Ramos (cell line): ENCODE results near the gene CSMD2.

Source experiments
- in situ Hi-C: fragments of 300-500 bp; cut with MboI; formaldehyde crosslinking; loops from one replicate; pipeline ENCODE4 v1.14.3; 2022; ENCODE audit warnings: low sequenced_read_pairs; ENCODE audit not compliant: unreplicated experiment

CSMD2 gene

GRCh38 chr1:33601751-33602150, 563.3 kb downstream of the CSMD2 start:
- in situ Hi-C loops: no loop called here

DNA sequence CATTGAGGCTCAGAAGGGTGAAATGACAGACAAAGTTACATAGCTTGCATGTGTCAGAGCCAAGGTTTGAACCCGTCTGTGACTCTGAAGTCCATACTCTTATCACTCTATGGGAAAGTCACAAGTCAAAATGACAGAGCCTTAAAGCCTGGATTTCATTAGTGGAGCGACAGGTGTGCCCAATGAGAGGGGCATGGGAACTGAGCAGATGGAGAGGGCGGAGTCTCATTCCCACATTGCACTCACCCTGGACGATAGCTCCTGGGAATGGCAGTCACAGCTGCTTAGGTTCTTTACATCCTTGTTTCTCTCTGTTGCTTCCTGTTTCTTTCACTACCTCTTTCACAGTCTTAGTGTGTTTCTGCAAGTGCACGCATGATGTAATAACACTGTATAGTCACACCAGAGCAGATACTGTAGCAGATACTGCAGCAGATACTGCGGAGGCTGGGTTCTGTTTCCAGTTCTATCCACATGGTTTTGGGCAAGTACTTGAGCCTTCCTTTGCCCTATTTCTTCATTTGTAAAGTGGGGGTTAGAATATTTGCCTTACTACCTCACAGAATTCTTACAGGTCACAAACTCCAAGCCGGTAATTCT, 565.4 kb downstream of the CSMD2 start:
- in situ Hi-C loops: no loop called here

DNA sequence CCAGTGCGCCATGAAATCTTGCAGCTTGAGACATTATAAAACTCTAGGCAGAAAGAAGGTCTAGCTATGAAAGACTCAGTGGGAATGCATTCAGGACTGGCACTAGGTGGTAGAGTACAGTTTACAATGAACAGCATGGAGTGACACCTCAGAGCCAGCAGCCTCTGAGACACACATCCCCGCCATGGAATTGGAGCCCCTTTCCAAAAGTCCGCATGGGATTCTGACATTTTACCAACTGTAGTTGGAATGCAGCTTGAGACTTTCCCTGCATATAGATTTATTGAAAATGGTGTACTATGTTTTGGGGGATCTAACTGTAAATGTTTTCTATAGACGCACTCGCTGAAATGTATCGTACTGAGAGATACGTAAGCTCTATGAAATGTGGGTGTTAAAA, 576.3 kb downstream of the CSMD2 start:
- in situ Hi-C loops: no loop called here

- in situ Hi-C loops: no loop called here
These were observed 578.2 kb downstream of the CSMD2 start for GRCh38 chr1:33586795-33587194.

DNA sequence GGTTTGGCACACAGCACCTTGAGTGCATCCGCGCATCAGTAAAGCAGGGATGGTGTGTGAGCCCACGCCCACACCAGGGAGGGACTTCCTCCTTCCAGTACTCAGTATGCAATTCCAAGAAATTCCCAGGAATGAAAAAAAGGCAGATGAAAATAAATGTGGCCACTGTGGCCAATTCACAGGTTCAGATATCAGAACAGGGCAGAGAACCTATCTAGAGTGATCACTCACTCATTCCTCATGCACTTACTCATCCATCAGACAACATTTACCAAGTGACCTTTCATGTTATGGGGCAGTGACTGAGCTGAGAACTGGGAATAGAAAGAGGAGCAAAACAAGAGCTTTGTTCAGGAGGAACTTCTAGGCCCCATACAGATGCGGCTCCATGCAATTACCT, 578.9 kb downstream of the CSMD2 start:
- in situ Hi-C loops: no loop called here

DNA sequence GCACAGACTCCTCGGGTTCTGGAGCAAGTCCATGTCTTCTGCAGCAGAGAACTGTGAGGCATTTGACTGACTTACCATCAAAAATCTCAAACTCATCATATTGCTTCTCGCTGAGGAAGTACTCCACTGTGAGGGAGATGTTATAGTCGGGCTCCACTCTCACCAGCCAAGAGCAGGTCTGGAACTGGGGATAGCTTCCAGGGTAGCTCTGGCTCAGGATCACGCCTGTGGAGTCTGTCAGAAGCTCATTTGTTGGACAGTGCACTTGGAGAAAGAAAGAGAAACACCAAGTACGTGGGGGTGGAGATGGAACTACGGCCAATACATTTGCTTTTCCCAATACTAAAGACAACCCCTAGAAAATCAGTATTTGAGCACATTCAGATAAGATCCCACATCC, 581.5 kb downstream of the CSMD2 start:
- in situ Hi-C loops: no loop called here

- in situ Hi-C loops: no loop called here
These were observed 586.2 kb downstream of the CSMD2 start for GRCh38 chr1:33578557-33579448.

GRCh38 chr1:33577663-33578062, 587.4 kb downstream of the CSMD2 start:
- in situ Hi-C loops: no loop called here

DNA sequence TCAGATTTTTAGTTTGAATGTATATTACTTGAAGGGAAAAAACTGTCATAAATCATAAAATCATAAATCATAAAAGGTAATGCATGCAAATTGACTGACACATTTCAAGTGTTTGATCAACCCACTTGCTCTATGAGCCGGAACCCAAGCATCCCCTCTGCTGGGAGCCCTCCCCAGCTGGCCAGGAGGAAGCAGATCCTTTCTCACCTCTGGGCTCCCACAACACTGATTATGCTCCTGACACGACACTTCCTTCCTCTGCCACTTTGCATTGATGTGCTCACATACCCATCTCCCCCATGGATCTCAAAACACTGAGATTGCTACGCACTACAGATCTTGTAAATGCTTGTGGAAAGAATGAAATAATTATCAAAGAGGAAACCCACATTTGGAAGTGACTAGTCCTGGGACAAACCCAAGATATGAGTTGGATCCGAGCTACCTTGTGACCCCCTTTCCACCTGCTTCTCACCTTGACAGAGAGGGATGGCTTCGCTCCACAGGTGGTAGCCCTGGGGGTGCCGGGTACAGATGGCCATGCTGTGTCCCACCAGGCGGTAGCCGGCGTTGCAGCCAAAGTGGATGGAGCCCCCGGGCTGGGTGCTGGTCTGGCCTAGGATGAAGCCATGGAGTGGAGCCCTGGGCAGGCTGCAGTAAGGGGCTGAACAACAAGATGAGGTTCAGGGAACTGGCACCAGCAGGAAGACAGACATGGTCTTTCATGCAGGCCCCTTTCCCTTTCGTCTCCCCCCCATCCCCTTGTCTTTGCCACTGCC, 588.0 kb downstream of the CSMD2 start:
- in situ Hi-C loops: no loop called here

GRCh38 chr1:33575324-33575879, 589.6 kb downstream of the CSMD2 start:
- in situ Hi-C loops: no loop called here

- in situ Hi-C loops: no loop called here
These were observed 591.4 kb downstream of the CSMD2 start for GRCh38 chr1:33573661-33574060.

- in situ Hi-C loops: no loop called here
These were observed 592.6 kb downstream of the CSMD2 start for GRCh38 chr1:33572387-33572786.

GRCh38 chr1:33569331-33569730, 595.7 kb downstream of the CSMD2 start:
- in situ Hi-C loops: no loop called here

DNA sequence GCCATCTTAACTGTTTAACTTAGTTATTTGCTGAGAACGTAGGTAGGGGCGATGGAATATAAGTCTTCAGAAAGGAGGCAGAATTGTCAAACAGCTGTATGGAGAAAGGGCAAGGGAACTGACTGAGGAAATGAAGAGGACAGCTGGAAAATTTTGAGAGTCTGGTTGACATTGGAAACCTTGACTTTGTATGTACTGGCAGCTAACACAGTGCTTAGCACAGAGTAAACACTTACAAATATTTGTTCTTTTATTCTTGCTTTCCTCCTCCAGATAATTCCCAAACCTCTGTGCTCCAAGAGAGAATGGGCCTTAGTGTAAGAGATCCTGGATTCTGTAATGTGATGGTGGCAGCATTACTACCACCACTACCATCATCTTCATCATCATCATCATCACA, 601.3 kb downstream of the CSMD2 start:
- in situ Hi-C loops: no loop called here

DNA sequence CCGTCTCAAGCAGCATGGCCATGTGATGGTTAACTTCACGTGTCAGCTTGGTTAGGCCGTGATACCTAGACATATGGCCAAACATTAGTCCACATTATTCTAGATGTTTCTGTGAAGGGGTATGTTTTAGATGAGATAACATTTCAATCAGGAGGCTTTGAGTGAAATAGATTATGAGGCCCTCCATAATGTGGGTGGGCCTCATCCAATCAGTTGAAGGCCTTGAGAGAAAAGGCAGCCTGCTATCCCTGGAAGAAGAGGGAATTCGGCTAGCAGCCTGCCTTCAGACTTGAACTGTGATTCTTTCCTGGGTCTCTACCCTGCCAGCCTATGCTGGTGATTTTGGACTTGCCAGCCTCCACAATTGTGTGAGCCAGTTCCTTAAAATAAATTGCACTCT, 602.5 kb downstream of the CSMD2 start:
- in situ Hi-C loops: no loop called here

DNA sequence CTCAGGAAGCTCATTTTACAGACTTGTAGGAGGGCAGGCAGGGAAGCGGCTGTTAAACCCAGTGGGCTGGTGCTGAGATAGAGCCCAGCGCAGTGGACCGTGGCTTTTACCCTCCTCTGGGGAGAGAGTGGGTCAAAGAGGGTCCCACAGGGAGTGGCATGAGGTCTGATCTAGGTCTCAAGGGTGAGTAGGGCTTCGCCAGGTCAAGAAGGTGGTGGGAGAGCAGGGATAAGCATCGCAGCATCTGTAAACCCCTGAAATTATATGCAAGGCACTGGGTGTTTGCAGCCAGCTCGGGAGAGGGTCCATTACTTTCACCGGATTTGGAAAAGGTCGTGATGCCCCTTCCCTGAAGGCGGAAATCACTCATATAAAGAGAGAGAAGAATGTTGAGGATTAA, 603.5 kb downstream of the CSMD2 start:
- in situ Hi-C loops: no loop called here

GRCh38 chr1:33560680-33561079, 604.4 kb downstream of the CSMD2 start:
- in situ Hi-C loops: no loop called here

DNA sequence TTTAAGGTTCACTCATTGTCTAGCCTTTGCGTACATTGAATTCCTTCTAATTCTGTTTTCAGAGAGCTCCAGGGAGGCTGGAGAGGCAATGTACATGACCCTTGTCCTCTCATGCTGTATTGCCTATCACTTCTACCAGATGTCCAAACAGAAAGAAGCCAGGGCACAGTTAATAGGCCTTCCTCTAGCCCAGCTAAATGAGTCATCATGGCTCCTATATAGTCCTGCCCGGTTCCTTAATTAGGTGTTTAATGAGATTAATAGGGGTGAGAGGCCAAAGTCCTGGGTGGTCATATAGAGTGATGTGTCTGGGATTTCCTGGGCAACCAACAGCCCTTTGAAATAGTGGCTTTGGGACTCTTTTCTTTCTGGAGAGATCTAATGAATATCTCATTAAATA, 616.3 kb downstream of the CSMD2 start:
- in situ Hi-C loops: no loop called here

DNA sequence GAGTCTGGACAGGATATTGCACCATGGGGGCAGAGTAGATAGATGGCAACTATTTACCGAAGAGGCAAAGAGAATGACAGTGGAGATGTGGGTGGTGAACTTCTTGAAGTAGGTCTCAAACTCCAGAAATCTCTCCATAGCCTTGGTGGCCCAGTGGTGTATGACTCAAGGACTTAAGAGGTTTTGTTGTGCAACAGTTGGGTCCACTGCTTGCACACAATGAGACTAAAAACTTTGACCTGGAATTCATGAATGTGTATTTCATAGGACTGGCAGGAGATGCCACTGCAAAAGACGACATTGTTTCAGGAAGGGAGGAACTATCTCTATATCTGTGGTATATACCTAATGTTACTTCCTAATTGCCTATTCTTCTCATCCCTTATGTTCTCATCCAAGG, 616.7 kb downstream of the CSMD2 start:
- in situ Hi-C loops: no loop called here

DNA sequence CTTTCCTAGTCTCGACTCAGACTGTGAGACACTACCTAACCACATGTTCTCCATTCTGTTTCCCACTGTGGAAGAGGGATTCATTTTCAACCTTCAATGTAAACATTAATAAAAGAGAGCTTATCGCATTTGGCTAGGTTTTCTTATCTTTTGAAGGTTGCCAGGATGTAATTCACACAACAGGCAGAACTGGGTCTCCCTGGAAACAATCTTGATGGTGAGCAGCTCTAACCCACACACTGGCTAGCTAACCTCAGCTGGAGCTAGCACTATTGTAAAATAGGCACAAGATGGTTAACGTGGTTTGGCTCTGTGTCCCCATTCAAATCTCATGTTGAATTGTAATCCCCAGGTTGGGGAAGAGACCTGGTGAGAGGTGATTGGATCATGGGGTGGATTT, 617.5 kb downstream of the CSMD2 start:
- in situ Hi-C loops: no loop called here

- in situ Hi-C loops: no loop called here
These were observed 623.1 kb downstream of the CSMD2 start for GRCh38 chr1:33541966-33542365.
